Peyer's patch (tissue), 4 donors: ENCODE results near the gene NDUFS2. TPM values are rescaled to one million over a fixed set of nuclear protein-coding genes. Genes with fewer than 3 reads are reported as not detected.
A peak's percentile ranks its signal among the peaks of the same experiment; 100 is the strongest.

Experiments
- DNase-seq, 3 donors: peaks; one replicate each; pipeline ENCODE4 v3.0.0-alpha.2; 2017 to 2019
- H3K27ac ChIP-seq, 4 donors: fragments of 200-600 bp; sonication (generic); one replicate each; pipeline ENCODE4 v1.5.1; 2016 to 2019
- H3K27me3 ChIP-seq, 2 donors: fragments of 200-600 bp; sonication (generic); one replicate each; pipeline ENCODE4 v1.5.1; 2019
- H3K36me3 ChIP-seq, 3 donors: fragments of 200-600 bp; sonication (generic); one replicate each; pipeline ENCODE4 v1.5.1; 2016 to 2019
- H3K4me1 ChIP-seq, 4 donors: fragments of 200-600 bp; sonication (generic); one replicate each; pipeline ENCODE4 v1.5.1; 2016 to 2019
- H3K4me3 ChIP-seq, 4 donors: fragments of 200-600 bp; sonication (generic); 1 replicate in 3 of 4; 2 replicates in 1 of 4; pipeline ENCODE4 v1.5.1; 2016 to 2019; ENCODE audit warnings: mild to moderate bottlenecking in 1 of 4
- H3K9me3 ChIP-seq, 4 donors: fragments of 200-600 bp; sonication (generic); one replicate each; pipeline ENCODE4 v1.5.1; 2016 to 2019; ENCODE audit warnings: mild to moderate bottlenecking in 1 of 4
- POLR2A ChIP-seq, 2 donors: fragments of 450-650 bp; IDR thresholded peaks; one replicate each; pipeline ENCODE4 v1.5.1; 2017; ENCODE audit warnings: antibody characterized with exemption in 2 of 2, mild to moderate bottlenecking in 2 of 2, moderate library complexity in 2 of 2
- total RNA-seq, 4 donors: library from RNA; depleted of rRNA; stranded (reverse); fragments of >200 nt; gene quantifications; one replicate each; pipeline ENCODE4 v1.1.0, GENCODE V29; 2016
- TF ChIP-seq, protein P1 (sequence below), 6 experiments: fragments of 450-650 bp in 4 of 6; fragments of 200-600 bp in 2 of 6; sonication (generic) in 1 of 6; IDR thresholded peaks; one replicate each; pipeline ENCODE4 v1.5.1; 2017 to 2019; ENCODE audit warnings: antibody characterized with exemption in 6 of 6, mild to moderate bottlenecking in 3 of 6, moderate library complexity in 1 of 6

Gene NDUFS2
- total RNA-seq, 4 donors from 2014 or later, result 157 to 192 (median 176) TPM

DNA sequence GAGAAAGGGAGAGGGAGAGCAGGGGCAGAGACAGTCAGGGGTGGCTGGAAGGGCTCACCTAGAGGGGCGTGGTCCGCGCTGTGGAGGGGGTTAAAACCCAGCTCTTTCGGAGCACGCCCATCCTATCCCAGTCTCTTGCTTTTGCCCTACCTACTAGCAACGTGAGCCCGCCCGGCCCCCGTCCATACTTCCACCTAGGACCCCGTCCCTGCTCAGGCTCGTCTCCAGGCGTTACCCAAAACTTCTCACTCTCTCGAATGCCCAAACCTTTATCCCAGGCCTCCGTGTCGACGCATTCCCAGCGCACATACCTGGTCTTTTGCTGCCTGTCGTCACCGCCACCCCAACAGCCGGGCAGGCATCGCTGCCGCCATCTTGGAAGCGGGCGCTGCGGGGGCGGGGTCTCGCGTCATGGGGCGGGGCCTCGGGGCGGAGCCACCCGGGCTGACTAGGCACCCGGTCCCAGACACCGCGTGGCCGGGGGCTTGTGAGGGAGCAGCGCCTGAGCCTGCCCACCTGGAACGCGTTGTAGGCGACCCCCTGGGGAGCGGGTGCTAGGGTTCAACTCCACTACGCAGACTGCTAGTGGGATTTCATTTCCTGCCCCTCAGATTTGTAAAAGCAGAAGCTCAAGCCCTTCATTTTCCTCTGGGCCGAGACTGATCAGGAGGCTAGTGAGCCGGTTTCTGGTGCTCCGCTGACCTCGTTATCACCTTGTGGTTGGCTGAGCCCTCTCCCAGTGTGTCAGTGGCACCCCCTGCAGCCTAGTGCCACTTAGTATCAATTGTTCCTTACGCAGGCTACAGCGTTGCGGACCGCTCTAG is 24.8 kb upstream of the NDUFS2 start, which contains the start of gene B4GALT3:
TSS of gene B4GALT3 (minus strand) at position 396 of the 824 bp plus-strand sequence. CDS start 1,447 bp downstream, outside the sequence.
- DNase-seq, result peak; percentile 91 to 97 (median 96)
- Histone ChIP-seq H3K9me3 (no peaks in the 10 kb centered on the region), H3K4me1 (peaks cover 3 to 26% (median 12%) of the 10 kb centered on the region in 4 donors), H3K27me3 (no peaks in the 10 kb centered on the region), H3K4me3 (peak within 1 kb of the TSS; percentile 65 to 80 (median 70)), H3K36me3 (peaks cover 0 to 28% (median 0%) of the 10 kb centered on the region in 3 donors), H3K27ac (peak within 1 kb of the TSS; percentile 84 to 87 (median 86))
- TF ChIP-seq POLR2A (IDR thresholded peaks at IDR 0.05), result peak; percentile 44 to 74
- TF ChIP-seq, protein P1, sequence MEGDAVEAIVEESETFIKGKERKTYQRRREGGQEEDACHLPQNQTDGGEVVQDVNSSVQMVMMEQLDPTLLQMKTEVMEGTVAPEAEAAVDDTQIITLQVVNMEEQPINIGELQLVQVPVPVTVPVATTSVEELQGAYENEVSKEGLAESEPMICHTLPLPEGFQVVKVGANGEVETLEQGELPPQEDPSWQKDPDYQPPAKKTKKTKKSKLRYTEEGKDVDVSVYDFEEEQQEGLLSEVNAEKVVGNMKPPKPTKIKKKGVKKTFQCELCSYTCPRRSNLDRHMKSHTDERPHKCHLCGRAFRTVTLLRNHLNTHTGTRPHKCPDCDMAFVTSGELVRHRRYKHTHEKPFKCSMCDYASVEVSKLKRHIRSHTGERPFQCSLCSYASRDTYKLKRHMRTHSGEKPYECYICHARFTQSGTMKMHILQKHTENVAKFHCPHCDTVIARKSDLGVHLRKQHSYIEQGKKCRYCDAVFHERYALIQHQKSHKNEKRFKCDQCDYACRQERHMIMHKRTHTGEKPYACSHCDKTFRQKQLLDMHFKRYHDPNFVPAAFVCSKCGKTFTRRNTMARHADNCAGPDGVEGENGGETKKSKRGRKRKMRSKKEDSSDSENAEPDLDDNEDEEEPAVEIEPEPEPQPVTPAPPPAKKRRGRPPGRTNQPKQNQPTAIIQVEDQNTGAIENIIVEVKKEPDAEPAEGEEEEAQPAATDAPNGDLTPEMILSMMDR (IDR thresholded peaks at IDR 0.05), result peak in 2 of 6 experiments; percentile 3 to 24

DNA sequence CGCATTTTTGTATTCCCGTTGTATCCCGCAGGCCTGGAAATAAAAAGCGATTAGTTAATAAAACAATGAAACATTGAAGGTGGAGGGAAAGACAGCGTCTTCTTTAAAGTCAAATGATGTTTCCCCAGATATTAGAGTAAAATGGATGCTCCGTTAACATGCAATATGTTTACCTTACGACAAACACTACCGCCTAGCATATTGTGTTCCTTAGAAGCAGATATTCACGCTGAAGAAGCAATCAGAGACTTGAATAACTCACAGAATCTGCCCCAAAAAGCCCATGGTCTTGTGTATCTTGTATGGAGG is 24.3 kb upstream of the NDUFS2 start:
- Histone ChIP-seq H3K9me3 (no peaks in the 10 kb centered on the region), H3K4me3 (peak overlapping the region; percentile 65 to 80 (median 70)), H3K36me3 (peaks cover 0 to 23% (median 0%) of the 10 kb centered on the region in 3 donors), H3K27ac (peak overlapping the region; percentile 84 to 87 (median 86)), H3K4me1 (peaks cover 3 to 23% (median 13%) of the 10 kb centered on the region in 4 donors), H3K27me3 (no peaks in the 10 kb centered on the region)
- TF ChIP-seq, protein P1 (IDR thresholded peaks at IDR 0.05), result no peak
- no peak for DNase-seq

DNA sequence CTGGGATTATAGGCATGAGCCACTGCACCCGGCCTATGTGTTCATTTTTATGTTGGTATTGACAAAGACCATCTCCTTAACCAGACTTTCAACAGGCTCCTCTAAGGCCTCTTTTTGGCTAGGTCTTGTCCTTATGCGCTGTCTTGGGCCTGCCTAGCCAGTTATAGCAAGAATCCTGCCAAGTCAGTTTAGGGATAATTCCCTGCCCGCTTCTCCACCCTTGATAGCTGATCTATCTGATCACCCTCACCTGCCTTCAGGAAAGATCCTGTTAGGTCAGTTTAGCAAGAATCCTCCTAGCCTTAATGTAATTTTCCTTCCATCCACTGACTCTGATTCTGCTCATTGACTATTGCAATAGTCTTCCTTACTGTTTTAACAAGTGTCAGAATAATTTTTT is 22.5 kb upstream of the NDUFS2 start:
- TF ChIP-seq, protein P1 (IDR thresholded peaks at IDR 0.05), result no peak
- TF ChIP-seq POLR2A (IDR thresholded peaks at IDR 0.05), result no peak
- Histone ChIP-seq H3K36me3 (peaks cover 0 to 5% (median 0%) of the 10 kb centered on the region in 3 donors), H3K27ac (no peak overlapping the region), H3K27me3 (no peaks in the 10 kb centered on the region), H3K4me1 (peaks cover 3 to 24% (median 14%) of the 10 kb centered on the region in 4 donors), H3K9me3 (no peaks in the 10 kb centered on the region), H3K4me3 (no peak overlapping the region)
- DNase-seq, result peak in 1 of 3 donors; percentile 0

DNA sequence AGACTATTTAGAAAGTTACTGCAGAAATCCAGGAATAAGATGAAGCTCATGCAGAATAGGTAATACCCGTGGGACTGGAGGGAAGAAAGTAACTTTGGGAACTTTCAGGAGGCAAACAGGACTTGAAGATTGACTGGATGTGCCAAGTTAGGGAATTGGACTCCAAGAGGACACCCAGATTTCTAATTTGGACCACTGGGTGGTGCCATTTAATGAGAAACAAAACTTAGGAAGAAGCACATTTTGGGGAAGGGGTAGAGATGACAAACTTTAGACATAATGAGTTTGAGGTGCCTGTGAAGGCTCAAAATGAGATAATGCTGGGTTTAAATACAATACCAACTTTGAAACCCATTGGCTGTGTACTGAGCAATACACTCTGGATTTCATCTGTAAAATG is 21.5 kb upstream of the NDUFS2 start:
- Histone ChIP-seq H3K27ac (no peak overlapping the region), H3K9me3 (no peaks in the 10 kb centered on the region)
- no peak for DNase-seq

DNA sequence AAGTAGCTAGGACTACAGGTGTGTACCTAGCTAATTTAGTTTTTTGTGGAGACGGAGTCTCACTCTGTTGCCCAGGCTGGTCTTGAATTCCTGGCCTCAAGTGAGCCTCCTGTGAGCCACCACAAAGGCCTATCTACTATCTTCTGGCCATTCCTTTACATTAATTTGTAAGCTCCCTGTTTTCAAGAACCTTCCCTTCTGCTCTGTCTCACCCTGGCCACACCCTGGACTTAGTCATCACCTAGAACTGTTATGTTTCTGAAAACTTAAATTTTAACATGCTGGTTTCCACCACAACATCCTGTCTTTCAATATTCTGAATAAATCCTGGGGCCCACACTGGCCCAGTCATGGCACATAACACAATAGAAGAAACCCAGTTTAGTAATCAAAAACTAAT is 20.0 kb upstream of the NDUFS2 start:
- no peak overlapping the region for H3K4me3 ChIP-seq
- peaks cover 0 to 23% (median 6%) of the 10 kb centered on the region in 4 donors for H3K4me1 ChIP-seq
- no peaks in the 10 kb centered on the region for H3K27me3 ChIP-seq
- no peak for TF ChIP-seq POLR2A (IDR thresholded peaks at IDR 0.05)
- TF ChIP-seq, protein P1 (IDR thresholded peaks at IDR 0.05), result no peak
- no peaks in the 10 kb centered on the region for H3K36me3 ChIP-seq
- peak overlapping the region; percentile 46 to 72 (median 56) for H3K27ac ChIP-seq
- no peaks in the 10 kb centered on the region for H3K9me3 ChIP-seq
- DNase-seq, result peak in 2 of 3 donors; percentile 3 to 39

More for the DNA sequence above, 21.5 kb upstream of the NDUFS2 start:
- Histone ChIP-seq H3K36me3 (no peaks in the 10 kb centered on the region), H3K27me3 (no peaks in the 10 kb centered on the region), H3K4me3 (no peak overlapping the region), H3K4me1 (peaks cover 3 to 30% (median 12%) of the 10 kb centered on the region in 4 donors)
- TF ChIP-seq, protein P1 (IDR thresholded peaks at IDR 0.05), result peak in 4 of 6 experiments; percentile 4 to 33 (median 14)
- no peak for TF ChIP-seq POLR2A (IDR thresholded peaks at IDR 0.05)
